ENCODE data around the gene NOS1.
A peak's percentile ranks its signal among the peaks of the same experiment; 100 is the strongest.

The NOS1 gene

GRCh38 chr12:117214797-117215196 is 146.6 kb downstream of the NOS1 start:
- Histone ChIP-seq H2BK12ac (ENCODE audit: low read length in 2 of 2) (no peak overlapping the region), H2AFZ (ENCODE audit: low read depth, low read length) (no peak overlapping the region), H3K4me3 (ENCODE audit: insufficient read depth in 1 of 2, low read depth in 1 of 2, low read length in 2 of 2) (no peak overlapping the region), H3K27me3 (ENCODE audit: control insufficient read depth in 1 of 2, insufficient read depth in 1 of 2, low read length in 2 of 2) (peaks cover 17 to 72% of the 10 kb centered on the region in 2 experiments), H2AK5ac (ENCODE audit: low read length, severe bottlenecking) (no peak overlapping the region), H3K36me3 (ENCODE audit: control insufficient read depth in 1 of 2, insufficient read depth in 2 of 2, low read depth in 1 of 2, low read length in 2 of 2) (peaks cover 0 to 3% of the 10 kb centered on the region in 2 experiments), H3K4me2 (ENCODE audit: low read length, poor library complexity, severe bottlenecking) (no peak overlapping the region), H3K79me1 (replicated peaks; ENCODE audit: low read length, poor library complexity, severe bottlenecking) (no peaks in the 10 kb centered on the region), H4K8ac (ENCODE audit: low read length) (no peak overlapping the region), H4K91ac (ENCODE audit: low read length) (no peak overlapping the region), H2BK5ac (ENCODE audit: low read depth, low read length, poor library complexity, severe bottlenecking) (no peak overlapping the region), H3K23ac (ENCODE audit: low read length in 2 of 2) (no peak overlapping the region), H3K9me3 (ENCODE audit: control insufficient read depth, low read length) (no peaks in the 10 kb centered on the region), H2BK120ac (ENCODE audit: low read depth, low read length) (no peak overlapping the region), H3K4ac (ENCODE audit: low read depth in 1 of 2, low read length in 2 of 2) (no peak overlapping the region), H3K18ac (ENCODE audit: low read depth in 1 of 2, low read length in 2 of 2) (no peak overlapping the region), H3K4me1 (ENCODE audit: control insufficient read depth, insufficient read depth, low read depth, low read length) (peaks cover 2% of the 10 kb centered on the region), H3K14ac (ENCODE audit: low read length in 2 of 2) (no peak overlapping the region), H3K9ac (ENCODE audit: low read length) (no peak overlapping the region), H2BK15ac (ENCODE audit: low read depth, poor library complexity, severe bottlenecking) (no peak overlapping the region), H3K27ac (ENCODE audit: low read length, poor library complexity, severe bottlenecking) (no peak overlapping the region)
- WGBS = 76% methylated on average over 9 of the region's 10 CpGs
- DNase-seq = no peak

- H2AK5ac ChIP-seq (ENCODE audit: low read length, severe bottlenecking) = no peak overlapping the region
Observed at GRCh38 chr12:117213295-117213808, 148.1 kb downstream of the NOS1 start.

GRCh38 chr12:117212563-117213190 is 148.7 kb downstream of the NOS1 start:
- WGBS = 8% methylated on average over 7 of the region's 7 CpGs
- Histone ChIP-seq H3K27me3 (ENCODE audit: control insufficient read depth in 1 of 2, insufficient read depth in 1 of 2, low read length in 2 of 2) (peaks cover 12 to 76% of the 10 kb centered on the region in 2 experiments), H2AFZ (ENCODE audit: low read depth, low read length) (no peak overlapping the region)

More at GRCh38 chr12:117213295-117213808, 148.1 kb downstream of the NOS1 start:
- Histone ChIP-seq H3K4me1 (ENCODE audit: control insufficient read depth, insufficient read depth, low read depth, low read length) (peaks cover 2% of the 10 kb centered on the region), H4K8ac (ENCODE audit: low read length) (no peak overlapping the region), H3K4ac (ENCODE audit: low read depth in 1 of 2, low read length in 2 of 2) (no peak overlapping the region), H3K79me1 (replicated peaks; ENCODE audit: low read length, poor library complexity, severe bottlenecking) (no peaks in the 10 kb centered on the region), H2BK5ac (ENCODE audit: low read depth, low read length, poor library complexity, severe bottlenecking) (no peak overlapping the region), H3K4me3 (ENCODE audit: insufficient read depth in 1 of 2, low read depth in 1 of 2, low read length in 2 of 2) (no peak overlapping the region), H4K91ac (ENCODE audit: low read length) (no peak overlapping the region), H3K18ac (ENCODE audit: low read depth in 1 of 2, low read length in 2 of 2) (no peak overlapping the region), H2AFZ (ENCODE audit: low read depth, low read length) (no peak overlapping the region), H2BK12ac (ENCODE audit: low read length in 2 of 2) (no peak overlapping the region), H2BK120ac (ENCODE audit: low read depth, low read length) (no peak overlapping the region), H3K4me2 (ENCODE audit: low read length, poor library complexity, severe bottlenecking) (no peak overlapping the region), H3K23ac (ENCODE audit: low read length in 2 of 2) (no peak overlapping the region), H3K9me3 (ENCODE audit: control insufficient read depth, low read length) (no peaks in the 10 kb centered on the region), H3K27ac (ENCODE audit: low read length, poor library complexity, severe bottlenecking) (no peak overlapping the region), H3K27me3 (ENCODE audit: control insufficient read depth in 1 of 2, insufficient read depth in 1 of 2, low read length in 2 of 2) (peaks cover 12 to 76% of the 10 kb centered on the region in 2 experiments), H3K9ac (ENCODE audit: low read length) (no peak overlapping the region), H3K14ac (ENCODE audit: low read length in 2 of 2) (no peak overlapping the region), H2BK15ac (ENCODE audit: low read depth, poor library complexity, severe bottlenecking) (no peak overlapping the region), H3K36me3 (ENCODE audit: control insufficient read depth in 1 of 2, insufficient read depth in 2 of 2, low read depth in 1 of 2, low read length in 2 of 2) (peaks cover 0 to 3% of the 10 kb centered on the region in 2 experiments)
- 100% methylated on average over 1 of the region's 2 CpGs for WGBS
- no peak for DNase-seq

GRCh38 chr12:117210266-117210918 is 151.0 kb downstream of the NOS1 start:
- H3K27me3 ChIP-seq (ENCODE audit: control insufficient read depth in 1 of 2, insufficient read depth in 1 of 2, low read length in 2 of 2) = peaks cover 17 to 82% of the 10 kb centered on the region in 2 experiments
- H3K14ac ChIP-seq (ENCODE audit: low read length in 2 of 2) = no peak overlapping the region
- WGBS = 89% methylated on average over 6 of the region's 6 CpGs
- no peak overlapping the region for H2BK15ac ChIP-seq (ENCODE audit: low read depth, poor library complexity, severe bottlenecking)
- no peak overlapping the region for H3K23ac ChIP-seq (ENCODE audit: low read length in 2 of 2)
- DNase-seq = no peak
- no peak overlapping the region for H3K9ac ChIP-seq (ENCODE audit: low read length)
- no peak overlapping the region for H3K18ac ChIP-seq (ENCODE audit: low read depth in 1 of 2, low read length in 2 of 2)
- peaks cover 0 to 3% of the 10 kb centered on the region in 2 experiments for H3K36me3 ChIP-seq (ENCODE audit: control insufficient read depth in 1 of 2, insufficient read depth in 2 of 2, low read depth in 1 of 2, low read length in 2 of 2)
- no peak overlapping the region for H2AK5ac ChIP-seq (ENCODE audit: low read length, severe bottlenecking)
- H3K79me1 ChIP-seq (replicated peaks; ENCODE audit: low read length, poor library complexity, severe bottlenecking) = no peaks in the 10 kb centered on the region
- no peak overlapping the region for H4K8ac ChIP-seq (ENCODE audit: low read length)
- peaks cover 2% of the 10 kb centered on the region for H3K4me1 ChIP-seq (ENCODE audit: control insufficient read depth, insufficient read depth, low read depth, low read length)
- no peak overlapping the region for H3K4me3 ChIP-seq (ENCODE audit: insufficient read depth in 1 of 2, low read depth in 1 of 2, low read length in 2 of 2)
- no peak overlapping the region for H2BK12ac ChIP-seq (ENCODE audit: low read length in 2 of 2)
- H3K27ac ChIP-seq (ENCODE audit: low read length, poor library complexity, severe bottlenecking) = no peak overlapping the region
- H3K4ac ChIP-seq (ENCODE audit: low read depth in 1 of 2, low read length in 2 of 2) = no peak overlapping the region
- no peak overlapping the region for H2BK120ac ChIP-seq (ENCODE audit: low read depth, low read length)
- no peaks in the 10 kb centered on the region for H3K9me3 ChIP-seq (ENCODE audit: control insufficient read depth, low read length)
- H4K91ac ChIP-seq (ENCODE audit: low read length) = no peak overlapping the region
- no peak overlapping the region for H2AFZ ChIP-seq (ENCODE audit: low read depth, low read length)
- H2BK5ac ChIP-seq (ENCODE audit: low read depth, low read length, poor library complexity, severe bottlenecking) = no peak overlapping the region
- H3K4me2 ChIP-seq (ENCODE audit: low read length, poor library complexity, severe bottlenecking) = no peak overlapping the region

More at GRCh38 chr12:117212563-117213190, 148.7 kb downstream of the NOS1 start:
- Histone ChIP-seq H2BK12ac (ENCODE audit: low read length in 2 of 2) (no peak overlapping the region), H3K4me3 (ENCODE audit: insufficient read depth in 1 of 2, low read depth in 1 of 2, low read length in 2 of 2) (no peak overlapping the region), H3K4ac (ENCODE audit: low read depth in 1 of 2, low read length in 2 of 2) (no peak overlapping the region), H2BK120ac (ENCODE audit: low read depth, low read length) (no peak overlapping the region), H3K79me1 (replicated peaks; ENCODE audit: low read length, poor library complexity, severe bottlenecking) (no peaks in the 10 kb centered on the region), H4K91ac (ENCODE audit: low read length) (no peak overlapping the region), H3K9me3 (ENCODE audit: control insufficient read depth, low read length) (no peaks in the 10 kb centered on the region), H2BK15ac (ENCODE audit: low read depth, poor library complexity, severe bottlenecking) (no peak overlapping the region), H3K9ac (ENCODE audit: low read length) (no peak overlapping the region), H3K36me3 (ENCODE audit: control insufficient read depth in 1 of 2, insufficient read depth in 2 of 2, low read depth in 1 of 2, low read length in 2 of 2) (peaks cover 0 to 3% of the 10 kb centered on the region in 2 experiments), H3K18ac (ENCODE audit: low read depth in 1 of 2, low read length in 2 of 2) (no peak overlapping the region), H3K23ac (ENCODE audit: low read length in 2 of 2) (no peak overlapping the region), H2BK5ac (ENCODE audit: low read depth, low read length, poor library complexity, severe bottlenecking) (no peak overlapping the region), H3K27ac (ENCODE audit: low read length, poor library complexity, severe bottlenecking) (no peak overlapping the region), H2AK5ac (ENCODE audit: low read length, severe bottlenecking) (no peak overlapping the region), H3K14ac (ENCODE audit: low read length in 2 of 2) (no peak overlapping the region), H3K4me2 (ENCODE audit: low read length, poor library complexity, severe bottlenecking) (no peak overlapping the region), H3K4me1 (ENCODE audit: control insufficient read depth, insufficient read depth, low read depth, low read length) (peaks cover 2% of the 10 kb centered on the region), H4K8ac (ENCODE audit: low read length) (no peak overlapping the region)
- DNase-seq = peak; percentile 78
